GM21390 (cell line): ENCODE data around the gene FGF14.

Source experiments
- ATAC-seq: cut with Tn5 transposase; IDR thresholded peaks from one replicate; pipeline ENCODE4 v1.9.1; 2021; ENCODE audit not compliant: unreplicated experiment

The FGF14 gene

GRCh38 chr13:101817898-101818297 is 584.0 kb downstream of the FGF14 start:
- ATAC-seq = no peak

GRCh38 chr13:101811881-101812280 is 590.0 kb downstream of the FGF14 start:
- ATAC-seq = no peak

- no peak for ATAC-seq
Observed at GRCh38 chr13:101811284-101811839, 590.5 kb downstream of the FGF14 start.

- no peak for ATAC-seq
Observed at GRCh38 chr13:101799196-101799595, 602.7 kb downstream of the FGF14 start.

- no peak for ATAC-seq
Observed at GRCh38 chr13:101798437-101798836, 603.4 kb downstream of the FGF14 start.

GRCh38 chr13:101795460-101795859 is 606.4 kb downstream of the FGF14 start:
- no peak for ATAC-seq

- no peak for ATAC-seq
Observed at GRCh38 chr13:101795025-101795424, 606.8 kb downstream of the FGF14 start.

- ATAC-seq = no peak
Observed at GRCh38 chr13:101792189-101792588, 609.7 kb downstream of the FGF14 start.

GRCh38 chr13:101785858-101786257 is 616.0 kb downstream of the FGF14 start:
- ATAC-seq = peak; percentile 64

GRCh38 chr13:101784313-101784712 is 617.5 kb downstream of the FGF14 start:
- no peak for ATAC-seq

GRCh38 chr13:101783554-101783953 is 618.3 kb downstream of the FGF14 start:
- no peak for ATAC-seq

- ATAC-seq = no peak
Observed at GRCh38 chr13:101780211-101780610, 621.6 kb downstream of the FGF14 start.

- ATAC-seq = no peak
Observed at GRCh38 chr13:101779147-101779546, 622.7 kb downstream of the FGF14 start.

GRCh38 chr13:101775267-101775666 is 626.6 kb downstream of the FGF14 start:
- no peak for ATAC-seq

GRCh38 chr13:101774393-101774792 is 627.5 kb downstream of the FGF14 start:
- ATAC-seq = no peak

GRCh38 chr13:101773062-101773461 is 628.8 kb downstream of the FGF14 start:
- ATAC-seq = no peak

GRCh38 chr13:101767131-101767530 is 634.7 kb downstream of the FGF14 start:
- ATAC-seq = no peak

- no peak for ATAC-seq
Observed at GRCh38 chr13:101763191-101763590, 638.7 kb downstream of the FGF14 start.

- peak; percentile 88 for ATAC-seq
Observed at GRCh38 chr13:101757446-101758039, 644.3 kb downstream of the FGF14 start.

GRCh38 chr13:101755228-101755887 is 646.5 kb downstream of the FGF14 start:
- ATAC-seq = no peak

GRCh38 chr13:101752432-101752831 is 649.4 kb downstream of the FGF14 start:
- ATAC-seq = no peak

GRCh38 chr13:101751488-101751887 is 650.4 kb downstream of the FGF14 start:
- ATAC-seq = peak; percentile 78

GRCh38 chr13:101749584-101749983 is 652.3 kb downstream of the FGF14 start:
- no peak for ATAC-seq
